Liver (tissue), 3 donors: ENCODE data around the gene BRD1.

Source experiments
- ATF3 ChIP-seq: IDR thresholded peaks from 2 replicates; pipeline ENCODE4 v1.6.1; 2016; ENCODE audit warnings: antibody characterized with exemption
- CTCF ChIP-seq: fragments of 150-350 bp; IDR thresholded peaks from 2 replicates; pipeline ENCODE4 v1.5.1; 2017; ENCODE audit warnings: improper control_type of control experiment, low read depth, low read length; ENCODE audit not compliant: missing input control
- EGR1 ChIP-seq, 2 donors: IDR thresholded peaks; 2 replicates each; pipeline ENCODE4 v1.6.1; 2016 to 2018; ENCODE audit warnings: antibody characterized with exemption in 2 of 2, low read depth in 2 of 2
- GABPA ChIP-seq, 2 donors: IDR thresholded peaks in 1 of 2; conservative IDR thresholded peaks in 1 of 2; 2 replicates each; pipeline ENCODE4 v1.6.1; 2016; ENCODE audit warnings: antibody characterized with exemption in 2 of 2, mild to moderate bottlenecking in 1 of 2, moderate library complexity in 1 of 2
- JUND ChIP-seq, 2 donors: IDR thresholded peaks; 2 replicates each; pipeline ENCODE4 v1.6.1; 2016; ENCODE audit warnings: antibody characterized with exemption in 2 of 2
- MAX ChIP-seq: IDR thresholded peaks from 2 replicates; pipeline ENCODE4 v1.6.1; 2016; ENCODE audit warnings: antibody characterized with exemption
- NR2F2 ChIP-seq: IDR thresholded peaks from 2 replicates; pipeline ENCODE4 v1.6.1; 2016; ENCODE audit warnings: antibody characterized with exemption
- RAD21 ChIP-seq, 2 donors: IDR thresholded peaks; 2 replicates each; pipeline ENCODE4 v1.6.1; 2016; ENCODE audit warnings: antibody characterized with exemption in 2 of 2, mild to moderate bottlenecking in 2 of 2
- REST ChIP-seq: IDR thresholded peaks from 2 replicates; pipeline ENCODE4 v1.6.1; 2016; ENCODE audit warnings: antibody characterized with exemption, mild to moderate bottlenecking
- RXRA ChIP-seq, 2 donors: IDR thresholded peaks; 2 replicates each; pipeline ENCODE4 v1.6.1; 2017 to 2018; ENCODE audit warnings: antibody characterized with exemption in 2 of 2, mild to moderate bottlenecking in 1 of 2
- YY1 ChIP-seq: IDR thresholded peaks from 2 replicates; pipeline ENCODE4 v1.6.1; 2016; ENCODE audit warnings: antibody characterized with exemption, mild to moderate bottlenecking
- donor health status: healthy.
- donor health status: healthy.

- TF ChIP-seq CTCF: no peak
- no peak for TF ChIP-seq EGR1 (IDR thresholded peaks at IDR 0.05; ENCODE audit: low read depth in 2 of 2)
- TF ChIP-seq MAX: no peak
- no peak for TF ChIP-seq RAD21 (IDR thresholded peaks at IDR 0.05)
- no peak for TF ChIP-seq REST
- no peak for TF ChIP-seq NR2F2
- TF ChIP-seq YY1: no peak
- TF ChIP-seq GABPA (IDR thresholded peaks at IDR 0.05 in 1 of 2, conservative IDR thresholded peaks at IDR 0.05 in 1 of 2): no peak
- no peak for TF ChIP-seq ATF3
- TF ChIP-seq JUND (IDR thresholded peaks at IDR 0.05): no peak
- TF ChIP-seq RXRA (IDR thresholded peaks at IDR 0.05): no peak
Measured at GRCh38 chr22:49848690-49849160, 21.1 kb upstream of the BRD1 start.
